Testis (tissue), 3 donors: ENCODE measurements around the gene TMEM255B. TPM values are rescaled to one million over a fixed set of nuclear protein-coding genes. Genes with fewer than 3 reads are reported as not detected.
"Not testable (repeated sequence)": the region's sequence is repeated elsewhere in the genome, so short reads cannot be mapped to it uniquely, and the experiment has no call there.

Source experiments
- DNase-seq: peaks from one replicate; pipeline ENCODE4 v3.0.0-alpha.2; 2019
- H3K27ac ChIP-seq, 2 donors: fragments of 200-600 bp; sonication (generic); one replicate each; pipeline ENCODE4 v1.5.1; 2019
- H3K27me3 ChIP-seq: fragments of 200-600 bp; sonication (generic); one replicate; pipeline ENCODE4 v1.5.1; 2019
- H3K36me3 ChIP-seq: fragments of 200-600 bp; sonication (generic); one replicate; pipeline ENCODE4 v1.5.1; 2017; ENCODE audit warnings: low read depth; ENCODE audit errors: missing control alignments
- H3K4me1 ChIP-seq: fragments of 200-600 bp; sonication (generic); one replicate; pipeline ENCODE4 v1.5.1; 2019
- H3K4me3 ChIP-seq, 2 donors: fragments of 200-600 bp; sonication (generic); one replicate each; pipeline ENCODE4 v1.5.1; 2017 to 2019
- H3K9me3 ChIP-seq: fragments of 200-600 bp; sonication (generic); one replicate; pipeline ENCODE4 v1.5.1; 2017
- POLR2A ChIP-seq: fragments of 450-650 bp; IDR thresholded peaks from one replicate; pipeline ENCODE4 v1.6.1; 2017; ENCODE audit warnings: antibody characterized with exemption, mild to moderate bottlenecking, moderate library complexity
- WGBS, 2 donors: methylation state at CpG; one replicate each; pipeline ENCODE4 v1.1.5; 2018; 5-methylcytosine and 5-hydroxymethylcytosine counted together
- intact Hi-C: fragments of 100-400 bp; cut with DNase I; formaldehyde crosslinking; loops from one replicate; pipeline ENCODE4 v1.15.1; 2023; ENCODE audit warnings: low total_unique reads
- polyA plus RNA-seq: library from polyadenylated mRNA; stranded (reverse); fragments of 350-450 nt; fragmentation: Illumina TruSeq; extraction: RNeasy Lipid Tissue Mini Kit (QIAGEN cat#74804); gene quantifications from one replicate; pipeline ENCODE4 v1.2.3, GENCODE V29; 2014; ENCODE audit warnings: low read depth, low replicate concordance; ENCODE audit not compliant: insufficient read depth
- total RNA-seq, 2 donors: library from RNA; depleted of rRNA; stranded (reverse); fragments of >200 nt; gene quantifications; one replicate each; pipeline ENCODE4 v1.2.3, GENCODE V29; 2016
- TF ChIP-seq, protein P1 (sequence below), 3 experiments: fragments of 450-650 bp in 2 of 3; fragments of 200-600 bp in 1 of 3; sonication (generic) in 1 of 3; IDR thresholded peaks; one replicate each; pipeline ENCODE4 v1.5.1; 2016 to 2019; ENCODE audit warnings: antibody characterized with exemption in 3 of 3, mild to moderate bottlenecking in 2 of 3, moderate library complexity in 1 of 3

Gene TMEM255B
- total and polyA plus RNA-seq, 3 donors from 2014 or later: 6.9 to 10.9 (median 7.5) TPM

DNA sequence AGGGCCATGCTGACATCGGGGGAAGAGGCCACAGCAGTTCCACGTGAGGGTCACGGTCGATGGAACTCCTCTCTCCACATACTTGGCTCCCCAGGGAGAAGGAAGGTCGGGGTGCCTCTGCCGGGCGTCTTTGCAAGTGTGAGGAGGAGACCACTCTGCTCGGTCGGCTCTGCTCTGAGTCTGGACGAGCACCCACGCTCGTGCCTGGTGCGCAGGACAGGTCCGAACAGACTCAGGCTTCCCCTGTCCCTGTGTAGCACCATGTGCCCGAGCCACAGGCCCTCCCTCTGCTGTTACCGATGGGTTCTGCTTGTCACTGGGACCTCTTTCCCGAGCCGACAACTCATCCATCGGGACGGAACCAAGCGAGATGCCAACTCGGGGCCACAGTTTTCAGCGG, 35.1 kb downstream of the TMEM255B start:
- H3K27me3 ChIP-seq: no peaks in the 10 kb centered on the region
- H3K4me3 ChIP-seq: no peak overlapping the region
- intact Hi-C loops: no loop called here
- H3K9me3 ChIP-seq: no peaks in the 10 kb centered on the region
- 88 to 93% methylated on average over 16 to 23 of the region's 23 CpGs for WGBS, 2 donors
- no peaks in the 10 kb centered on the region for H3K36me3 ChIP-seq
- no peaks in the 10 kb centered on the region for H3K4me1 ChIP-seq
- TF ChIP-seq, protein P1, sequence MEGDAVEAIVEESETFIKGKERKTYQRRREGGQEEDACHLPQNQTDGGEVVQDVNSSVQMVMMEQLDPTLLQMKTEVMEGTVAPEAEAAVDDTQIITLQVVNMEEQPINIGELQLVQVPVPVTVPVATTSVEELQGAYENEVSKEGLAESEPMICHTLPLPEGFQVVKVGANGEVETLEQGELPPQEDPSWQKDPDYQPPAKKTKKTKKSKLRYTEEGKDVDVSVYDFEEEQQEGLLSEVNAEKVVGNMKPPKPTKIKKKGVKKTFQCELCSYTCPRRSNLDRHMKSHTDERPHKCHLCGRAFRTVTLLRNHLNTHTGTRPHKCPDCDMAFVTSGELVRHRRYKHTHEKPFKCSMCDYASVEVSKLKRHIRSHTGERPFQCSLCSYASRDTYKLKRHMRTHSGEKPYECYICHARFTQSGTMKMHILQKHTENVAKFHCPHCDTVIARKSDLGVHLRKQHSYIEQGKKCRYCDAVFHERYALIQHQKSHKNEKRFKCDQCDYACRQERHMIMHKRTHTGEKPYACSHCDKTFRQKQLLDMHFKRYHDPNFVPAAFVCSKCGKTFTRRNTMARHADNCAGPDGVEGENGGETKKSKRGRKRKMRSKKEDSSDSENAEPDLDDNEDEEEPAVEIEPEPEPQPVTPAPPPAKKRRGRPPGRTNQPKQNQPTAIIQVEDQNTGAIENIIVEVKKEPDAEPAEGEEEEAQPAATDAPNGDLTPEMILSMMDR (IDR thresholded peaks at IDR 0.05): no peak
- TF ChIP-seq POLR2A: no peak
- no peak overlapping the region for H3K27ac ChIP-seq
- DNase-seq: no peak

DNA sequence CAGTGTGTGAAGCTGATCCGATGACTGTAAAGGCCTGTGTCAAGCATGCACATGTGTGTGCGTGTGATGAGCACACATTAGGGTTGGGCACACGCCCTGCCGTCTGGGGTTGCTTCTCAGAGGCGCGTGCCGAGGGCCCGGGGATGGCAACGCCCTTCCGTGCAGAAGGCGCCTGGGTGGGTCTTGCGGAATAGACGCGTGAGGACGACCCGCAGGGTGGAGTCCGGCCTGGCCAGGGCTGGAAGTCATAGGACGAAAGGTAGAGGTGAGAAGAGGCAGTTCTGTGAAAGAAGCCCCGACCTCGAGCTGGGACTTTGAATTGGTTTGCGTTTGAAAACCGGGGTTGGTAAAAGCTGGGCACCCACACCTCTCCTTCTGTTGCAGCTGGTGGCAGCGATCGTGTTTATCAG, 35.7 kb downstream of the TMEM255B start:
- Histone ChIP-seq H3K27me3 (no peaks in the 10 kb centered on the region), H3K27ac (no peak overlapping the region), H3K4me1 (no peaks in the 10 kb centered on the region), H3K9me3 (no peaks in the 10 kb centered on the region), H3K4me3 (no peak overlapping the region), H3K36me3 (no peaks in the 10 kb centered on the region)
- DNase-seq: no peak
- WGBS, 2 donors: 90 to 94% methylated on average over 24 of the region's 24 CpGs
- intact Hi-C loops: no loop called here
- TF ChIP-seq, protein P1 (IDR thresholded peaks at IDR 0.05): no peak
- no peak for TF ChIP-seq POLR2A

DNA sequence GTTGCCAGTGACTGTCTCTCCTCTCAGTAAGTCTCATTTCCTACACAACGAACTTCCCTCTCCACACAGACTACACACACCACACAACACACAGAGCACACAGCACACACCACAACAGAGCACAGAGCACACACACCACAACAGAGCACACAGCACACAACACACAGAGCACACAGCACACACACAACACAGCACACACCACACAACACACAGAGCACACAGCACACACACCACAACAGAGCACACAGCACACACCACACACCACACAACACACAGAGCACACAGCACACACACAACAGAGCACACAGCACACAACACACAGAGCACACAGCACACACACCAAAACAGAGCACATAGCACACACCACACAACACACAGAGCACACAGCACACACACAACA, 36.3 kb downstream of the TMEM255B start:
- H3K27me3 ChIP-seq, H3K4me3 ChIP-seq, H3K36me3 ChIP-seq, H3K4me1 ChIP-seq, H3K9me3 ChIP-seq, intact Hi-C loops, H3K27ac ChIP-seq, DNase-seq: not testable (repeated sequence)
- 29 to 48% methylated on average over 1 of the region's 1 CpG for WGBS, 2 donors

DNA sequence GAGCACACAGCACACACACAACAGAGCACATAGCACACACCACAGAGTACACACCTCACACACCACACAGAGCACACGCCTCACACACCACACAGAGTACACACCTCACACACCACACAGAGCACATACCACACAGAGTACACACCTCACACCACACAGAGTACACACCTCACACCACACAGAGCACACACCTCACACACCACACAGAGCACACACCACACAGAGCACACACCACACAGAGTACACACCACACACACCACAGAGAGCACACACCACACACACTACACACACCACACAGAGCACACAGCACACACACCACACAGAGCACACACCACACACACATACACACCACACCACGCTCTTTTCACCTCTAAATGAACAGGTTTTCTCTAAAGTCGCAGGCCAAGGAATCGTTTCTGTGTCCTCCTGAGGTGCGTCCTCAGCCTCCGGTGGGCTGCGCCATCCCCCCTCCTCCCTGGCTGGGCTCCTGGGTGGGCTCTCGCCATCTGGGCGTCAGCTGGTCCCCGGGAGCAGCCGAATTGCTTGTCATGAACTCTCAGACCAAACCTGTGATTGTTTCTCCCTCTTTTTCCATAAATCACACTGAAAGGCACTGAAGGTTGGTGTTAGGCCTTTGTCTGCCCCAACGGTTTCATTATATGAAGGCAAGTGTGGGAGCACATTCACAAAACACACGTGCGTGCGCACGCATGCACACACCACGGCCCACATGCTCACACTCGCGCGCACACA, 37.4 kb downstream of the TMEM255B start:
- WGBS, 2 donors: 79 to 85% methylated on average over 20 of the region's 20 CpGs

DNA sequence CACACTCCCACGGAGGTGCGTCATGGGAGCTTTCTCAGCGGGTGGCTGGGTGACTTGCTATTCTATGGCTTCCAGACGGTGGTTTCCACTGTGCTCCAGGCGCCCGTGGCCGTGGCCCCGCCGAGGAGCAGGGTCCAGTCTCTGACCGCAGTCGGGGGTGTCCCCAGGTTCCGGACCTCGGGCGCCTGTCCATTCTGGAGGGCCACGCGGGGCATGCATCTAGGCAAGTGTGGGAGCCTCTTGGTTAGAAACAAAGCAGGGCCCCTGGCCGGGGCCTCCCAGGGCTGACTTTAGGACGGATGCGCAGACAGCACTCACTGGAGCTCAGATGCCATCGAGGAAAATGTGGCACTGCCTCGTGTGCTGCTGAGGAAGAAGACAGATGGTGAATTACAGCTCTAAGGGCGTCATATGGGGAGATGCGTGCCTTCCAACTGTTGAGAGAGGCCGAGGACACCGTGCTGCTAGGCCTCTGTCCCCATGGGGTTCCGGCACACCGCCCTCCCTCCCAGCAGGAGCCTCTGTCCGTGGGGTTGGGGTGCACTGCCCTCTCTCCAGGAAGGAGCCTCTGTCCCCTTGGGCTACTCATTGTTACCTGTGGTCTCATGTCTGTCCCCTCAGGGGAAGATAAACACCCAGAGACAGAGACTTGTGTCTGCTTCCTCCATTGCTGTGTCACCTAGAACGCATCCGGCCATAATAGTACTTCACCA, 38.1 kb downstream of the TMEM255B start:
- no peak for TF ChIP-seq POLR2A
- TF ChIP-seq, protein P1 (IDR thresholded peaks at IDR 0.05): no peak
- Histone ChIP-seq H3K9me3 (no peaks in the 10 kb centered on the region), H3K4me3 (no peak overlapping the region), H3K36me3 (no peaks in the 10 kb centered on the region), H3K27ac (no peak overlapping the region), H3K27me3 (no peaks in the 10 kb centered on the region), H3K4me1 (peaks cover 3% of the 10 kb centered on the region)
- intact Hi-C loops: no loop called here
- DNase-seq: no peak
- WGBS, 2 donors: 95% methylated on average over 26 to 28 of the region's 30 CpGs

More for the DNA sequence above, 37.4 kb downstream of the TMEM255B start:
- TF ChIP-seq, protein P1 (IDR thresholded peaks at IDR 0.05): no peak
- no peak for TF ChIP-seq POLR2A
- H3K27me3 ChIP-seq: no peaks in the 10 kb centered on the region
- intact Hi-C loops: no loop called here
- H3K36me3 ChIP-seq: no peaks in the 10 kb centered on the region
- no peak overlapping the region for H3K27ac ChIP-seq
- H3K4me3 ChIP-seq: no peak overlapping the region
- no peaks in the 10 kb centered on the region for H3K9me3 ChIP-seq
- no peak for DNase-seq
- no peaks in the 10 kb centered on the region for H3K4me1 ChIP-seq
